Central memory CD4-positive, alpha-beta T cell (primary cell): Measurements from ENCODE around the gene SPAG6.

Experiments used
- DNase-seq: peaks from one replicate; pipeline ENCODE4 v3.0.0; 2022

Gene SPAG6

GRCh38 chr10:22322641-22323160 is 22.6 kb upstream of the SPAG6 start:
- DNase-seq: no peak

- no peak for DNase-seq
Measured at GRCh38 chr10:22323538-22324305, 21.6 kb upstream of the SPAG6 start.

- no peak for DNase-seq
Measured at GRCh38 chr10:22324413-22324812, 20.9 kb upstream of the SPAG6 start.

GRCh38 chr10:22324893-22325271 is 20.4 kb upstream of the SPAG6 start:
- no peak for DNase-seq

GRCh38 chr10:22325272-22326144 is 19.8 kb upstream of the SPAG6 start:
- peak; percentile 83 for DNase-seq

GRCh38 chr10:22326145-22326702 is 19.1 kb upstream of the SPAG6 start:
- no peak for DNase-seq

GRCh38 chr10:22329150-22329549 is 16.1 kb upstream of the SPAG6 start:
- no peak for DNase-seq

GRCh38 chr10:22332116-22332692 is 13.1 kb upstream of the SPAG6 start:
- DNase-seq: no peak

- DNase-seq: peak; percentile 75
Measured at GRCh38 chr10:22333167-22333974, 11.9 kb upstream of the SPAG6 start.

- no peak for DNase-seq
Measured at GRCh38 chr10:22333975-22334282, 11.4 kb upstream of the SPAG6 start.

- no peak for DNase-seq
Measured at GRCh38 chr10:22334414-22335172, 10.7 kb upstream of the SPAG6 start.

- peak; percentile 81 for DNase-seq
Measured at GRCh38 chr10:22335173-22335933, 9.9 kb upstream of the SPAG6 start.

- DNase-seq: no peak
Measured at GRCh38 chr10:22338185-22338900, 7.0 kb upstream of the SPAG6 start.

- no peak for DNase-seq
Measured at GRCh38 chr10:22338931-22339330, 6.4 kb upstream of the SPAG6 start.

GRCh38 chr10:22339761-22340328 is 5.5 kb upstream of the SPAG6 start:
- no peak for DNase-seq

GRCh38 chr10:22340329-22341189 is 4.7 kb upstream of the SPAG6 start:
- DNase-seq: peak; percentile 71

- no peak for DNase-seq
Measured at GRCh38 chr10:22341190-22341925, 3.9 kb upstream of the SPAG6 start.

- DNase-seq: no peak
Measured at GRCh38 chr10:22341926-22342196, 3.4 kb upstream of the SPAG6 start.
